Stimulated activated CD8-positive, alpha-beta memory T cell treated with anti-CD3 and anti-CD28 coated beads, Interleukin-15, amount 100 ng/mL, for 4 hours (primary cell): Measurements from ENCODE around the gene NAPG.
A peak's percentile ranks its signal among the peaks of the same experiment; 100 is the strongest.
"Not testable (repeated sequence)": the region's sequence is repeated elsewhere in the genome, so short reads cannot be mapped to it uniquely, and the experiment has no call there.

ENCODE experiments used
- DNase-seq, 2 donors: peaks; one replicate each; pipeline ENCODE4 v3.0.0-alpha.2; 2020; ENCODE audit warnings: low read depth in 2 of 2

The NAPG gene

GRCh38 chr18:10514082-10514481, 11.7 kb upstream of the NAPG start:
- no peak for DNase-seq

GRCh38 chr18:10514601-10515000, 11.2 kb upstream of the NAPG start:
- no peak for DNase-seq

DNA sequence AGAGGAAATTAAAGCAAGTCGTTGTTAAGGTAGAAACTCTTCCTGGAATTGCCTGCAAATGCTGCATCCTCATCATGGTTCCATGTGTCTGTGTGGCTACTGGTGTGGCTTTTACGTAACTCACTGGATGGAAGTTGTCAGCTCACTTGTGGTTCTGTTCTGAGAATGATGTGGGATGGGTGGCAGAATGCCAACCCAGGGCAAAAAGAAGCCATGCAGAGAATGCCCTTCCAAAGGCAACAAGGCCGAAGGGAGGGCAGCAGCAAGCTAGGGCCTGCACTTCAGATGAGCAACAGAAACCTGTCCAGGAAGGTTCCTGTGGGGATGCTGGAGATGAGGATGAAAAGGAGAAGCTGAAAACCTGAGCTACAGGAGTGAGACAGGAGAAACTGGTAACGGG, 10.4 kb upstream of the NAPG start:
- no peak for DNase-seq

DNA sequence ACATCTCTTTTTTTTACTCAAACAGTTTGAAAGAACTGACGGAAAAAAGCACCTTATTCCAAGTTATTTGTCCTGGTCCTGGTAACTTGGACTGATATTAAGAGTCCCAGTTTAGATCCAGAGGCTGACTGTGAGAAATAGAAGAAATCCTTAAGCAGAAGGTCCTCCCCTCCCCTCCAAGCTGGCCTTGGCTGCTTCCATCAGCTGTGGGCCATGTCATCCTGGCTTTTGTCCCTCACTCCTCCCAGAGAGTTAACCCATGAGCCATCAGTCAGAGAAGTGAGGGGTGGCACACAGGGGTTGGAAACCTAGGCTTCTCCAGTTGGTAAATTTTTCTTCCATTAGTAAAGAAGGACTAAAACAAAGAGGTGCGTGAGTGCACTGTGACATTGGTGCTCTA, 9.7 kb upstream of the NAPG start:
- no peak for DNase-seq

DNA sequence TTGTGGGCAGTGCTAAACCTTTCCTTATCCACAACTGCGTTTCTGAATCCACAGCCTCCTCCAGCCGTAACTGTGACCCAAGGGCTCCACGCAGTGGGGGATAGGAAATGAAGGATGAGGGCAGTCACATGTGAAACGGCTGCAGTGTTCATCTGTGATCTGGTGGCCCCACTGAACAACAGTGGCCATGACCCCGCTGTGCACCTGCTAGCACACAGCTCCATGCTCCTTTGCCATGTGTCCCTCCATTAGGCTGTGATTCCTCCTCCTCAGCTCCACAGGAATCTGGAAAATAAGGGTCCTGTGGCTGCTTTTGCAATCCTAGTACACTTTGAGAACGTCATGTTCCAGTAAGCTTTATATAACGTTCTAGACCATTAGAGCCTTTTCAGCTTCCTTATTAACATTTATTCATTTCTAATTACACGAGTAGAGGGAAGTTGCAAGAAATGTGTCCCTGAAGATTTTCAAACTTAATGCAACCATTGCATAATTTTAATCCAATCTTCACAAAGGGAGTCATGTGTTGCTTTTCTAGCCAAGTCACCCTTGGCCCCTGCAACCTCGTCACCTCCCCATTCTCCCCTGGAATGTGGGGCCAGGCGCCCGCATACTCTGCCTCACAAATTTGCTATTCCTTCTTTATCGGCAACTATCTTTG, 7.1 kb upstream of the NAPG start:
- no peak for DNase-seq

- no peak for DNase-seq
Measured at GRCh38 chr18:10519366-10519765, 6.5 kb upstream of the NAPG start.

GRCh38 chr18:10519999-10520935, 5.6 kb upstream of the NAPG start:
- DNase-seq: peak in 1 of 2 donors; percentile 2

DNA sequence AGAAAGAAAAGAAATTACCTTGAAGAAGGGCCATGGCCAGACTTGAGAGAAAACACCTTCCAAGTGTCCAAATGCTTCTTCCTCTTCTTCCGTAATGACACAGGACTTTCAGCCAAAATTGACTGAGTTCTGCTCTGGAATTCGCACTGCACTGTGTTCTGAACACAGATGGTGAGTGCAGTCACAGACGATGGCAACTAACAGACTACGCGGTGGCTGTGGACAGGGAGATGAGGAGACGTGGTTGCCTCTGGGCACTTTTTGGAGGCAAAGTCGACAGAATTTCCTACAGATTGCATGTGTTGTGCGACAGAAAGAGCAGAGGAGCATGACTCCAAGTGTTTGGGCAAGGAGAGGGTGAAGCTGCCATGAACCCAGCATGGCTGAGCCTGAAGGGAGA, 4.3 kb upstream of the NAPG start:
- DNase-seq: no peak

- DNase-seq: no peak
Measured at GRCh38 chr18:10522574-10522973, 3.3 kb upstream of the NAPG start.

DNA sequence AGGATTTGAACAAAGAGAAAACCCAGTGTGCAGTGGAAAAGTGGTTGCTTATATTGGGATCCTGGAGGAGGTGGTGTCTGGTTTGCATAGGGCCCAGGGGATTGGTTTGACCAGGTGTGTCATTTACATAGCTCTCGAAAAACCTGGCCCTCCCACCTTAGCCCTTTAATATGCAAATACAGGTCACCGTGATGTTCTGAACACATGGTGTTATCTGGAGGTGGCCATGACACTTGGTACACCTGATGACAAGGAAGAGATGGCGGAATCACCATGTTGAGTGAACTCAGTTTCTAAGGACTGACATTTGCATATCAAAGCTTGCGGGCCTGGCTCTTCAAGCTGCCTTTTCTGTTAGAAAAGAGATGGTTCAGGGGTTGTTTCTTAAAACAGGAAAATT, 2.3 kb upstream of the NAPG start:
- no peak for DNase-seq

GRCh38 chr18:10524507-10525370, 1.1 kb upstream of the NAPG start:
- DNase-seq: no peak

GRCh38 chr18:10525371-10525691, 496 bp upstream of the NAPG start:
- DNase-seq: no peak

DNA sequence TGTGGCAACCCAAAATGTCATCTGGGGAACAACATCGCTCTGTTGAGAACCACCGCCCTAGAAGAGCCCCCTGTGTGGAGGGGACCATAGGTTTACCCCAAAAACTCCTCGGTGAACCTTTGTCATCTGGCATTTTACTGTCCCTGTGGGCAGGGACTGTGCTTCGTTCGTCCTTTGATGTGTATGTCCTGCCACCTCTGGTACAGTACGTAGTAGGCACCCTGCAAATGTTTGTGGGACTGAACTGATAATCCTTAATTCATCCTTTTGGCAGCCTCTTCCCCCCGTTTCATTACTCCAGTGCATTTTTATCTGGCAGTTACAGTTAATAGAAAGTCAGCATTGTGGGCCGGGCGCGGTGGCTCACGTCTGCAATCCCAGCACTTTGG, 728 bp downstream of the NAPG start:
- DNase-seq: no peak

GRCh38 chr18:10528439-10528838, 2.6 kb downstream of the NAPG start:
- no peak for DNase-seq

GRCh38 chr18:10530002-10530401, 4.2 kb downstream of the NAPG start:
- DNase-seq: no peak

- DNase-seq: peak in 1 of 2 donors; percentile 5
Measured at GRCh38 chr18:10530852-10531251, 5.0 kb downstream of the NAPG start.

GRCh38 chr18:10533111-10533510, 7.3 kb downstream of the NAPG start:
- no peak for DNase-seq

- no peak for DNase-seq
Measured at GRCh38 chr18:10536280-10536679, 10.5 kb downstream of the NAPG start.

GRCh38 chr18:10537765-10538164, 11.9 kb downstream of the NAPG start:
- no peak for DNase-seq

DNA sequence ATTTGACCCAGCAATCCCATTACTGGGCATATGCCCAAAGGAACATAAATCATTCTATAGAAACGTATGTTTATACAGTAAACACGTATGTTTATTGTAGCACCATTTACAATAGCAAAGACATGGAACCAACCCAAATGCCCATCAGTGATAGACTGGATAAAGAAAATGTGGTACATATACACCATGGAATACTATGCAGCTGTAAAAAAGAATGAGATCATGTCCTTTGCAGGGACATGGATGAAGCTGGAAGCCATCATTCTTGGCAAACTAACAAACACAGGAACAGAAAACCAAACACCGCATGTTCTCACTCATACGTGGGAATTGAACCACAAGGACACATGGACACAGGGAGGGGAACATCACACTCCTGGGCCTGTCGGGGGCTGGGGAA, 13.3 kb downstream of the NAPG start:
- not testable (repeated sequence) for DNase-seq

- DNase-seq: no peak
Measured at GRCh38 chr18:10543277-10543676, 17.4 kb downstream of the NAPG start.

DNA sequence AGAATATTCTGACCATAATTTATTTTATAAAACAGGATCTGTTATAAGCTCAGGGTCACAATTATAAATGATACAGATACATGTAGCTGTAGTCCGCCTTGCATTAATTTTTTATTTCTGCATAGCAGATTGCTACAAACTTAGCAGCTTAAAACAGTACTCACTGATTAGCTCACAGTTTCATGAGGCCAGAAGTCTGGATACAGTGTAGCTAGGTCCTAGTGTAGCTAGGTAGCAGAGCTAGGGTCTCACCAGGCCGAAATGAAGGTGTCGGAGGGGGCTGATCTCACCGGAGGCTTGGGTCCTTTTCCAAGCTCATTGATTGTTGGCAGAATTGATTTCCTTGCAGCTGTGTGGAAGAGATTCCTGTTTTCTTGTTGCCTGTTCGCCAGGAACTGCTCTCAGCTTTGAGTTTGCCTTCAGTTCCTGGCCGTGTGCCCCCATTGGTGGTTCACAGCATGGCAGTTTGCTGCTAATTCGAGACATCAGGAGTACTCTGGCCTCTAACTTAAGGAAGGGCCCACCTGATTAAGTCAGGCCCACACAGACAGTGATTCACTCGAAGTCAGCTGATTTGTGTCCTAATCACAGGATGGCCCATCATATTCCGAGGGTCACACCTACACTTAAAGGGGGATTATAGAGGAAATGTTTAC, 18.4 kb downstream of the NAPG start:
- DNase-seq: no peak
